K562 (cell line): Measurements from ENCODE around the gene SIDT2. TPM values are rescaled to one million over a fixed set of nuclear protein-coding genes. Genes with fewer than 3 reads are reported as not detected.

ENCODE experiments used
- CBFA2T2 ChIP-seq: fragments of 450-650 bp; conservative IDR thresholded peaks from 2 replicates; pipeline ENCODE4 v1.6.1; 2017; ENCODE audit warnings: mild to moderate bottlenecking
- CHCHD3 ChIP-seq: fragments of 250-450 bp; sonication (Bioruptor Pico); IDR thresholded peaks from 2 replicates; pipeline ENCODE4 v2.1.2; 2022; ENCODE audit warnings: mild to moderate bottlenecking
- KLF10 ChIP-seq: fragments of 250-450 bp; sonication (Bioruptor Pico); IDR thresholded peaks from 2 replicates; pipeline ENCODE4 v1.6.1; 2021; ENCODE audit warnings: matching md5 sums
- MAFF ChIP-seq: IDR thresholded peaks from 2 replicates; pipeline ENCODE4 v1.6.1; 2012; ENCODE audit warnings: low read length, improper control_type of control experiment
- MCM2 ChIP-seq: fragments of 450-650 bp; IDR thresholded peaks from 2 replicates; pipeline ENCODE4 v1.6.1; 2017; ENCODE audit warnings: low read depth, mild to moderate bottlenecking
- NR2C2 ChIP-seq, 2 experiments: fragments of 200-800 bp in 1 of 2; sonication (Bioruptor generic) in 1 of 2; sonication (generic) in 1 of 2; formaldehyde crosslinking in 1 of 2; IDR thresholded peaks; 2 replicates each; pipeline versions ENCODE4 v1.6.1 to v1.8.0; 2016 to 2022; ENCODE audit warnings: mild to moderate bottlenecking in 1 of 2, missing compliant biosample characterization in 1 of 2, missing genetic modification characterization in 1 of 2, missing genetic modification reagents in 1 of 2
- PCBP2 ChIP-seq: fragments of 200-400 bp; formaldehyde crosslinking; IDR thresholded peaks from 2 replicates; pipeline ENCODE4 v1.6.1; 2018; ENCODE audit warnings: low read length, low read depth, mild to moderate bottlenecking, moderate library complexity; ENCODE audit not compliant: poor library complexity, severe bottlenecking
- RBM22 ChIP-seq: fragments of 200-400 bp; formaldehyde crosslinking; IDR thresholded peaks from 2 replicates; pipeline ENCODE4 v1.6.1; 2018; ENCODE audit warnings: low read length, low read depth; ENCODE audit not compliant: poor library complexity, severe bottlenecking
- ZNF551 ChIP-seq: fragments of 250-450 bp; sonication (Bioruptor Pico); IDR thresholded peaks from 2 replicates; pipeline ENCODE4 v1.5.0; 2021; ENCODE audit warnings: mild to moderate bottlenecking, moderate library complexity
- polyA plus RNA-seq, 8 experiments: library from polyadenylated mRNA; depleted of rRNA in 4 of 8; stranded (reverse) in 5 of 8; unstranded in 3 of 8; fragments of >200 nt; fragmentation: Nextera tagmentation in 2 of 8; fragmentation: Illumina TruSeq in 1 of 8; extraction: Ambion mirVana in 2 of 8; extraction: Trizol in 1 of 8; gene quantifications; 2 replicates each; pipeline versions ENCODE4 v1.2.1 to v1.2.3, GENCODE V29; 2011 to 2014; ENCODE audit warnings: inconsistent platforms in 1 of 8, missing spikeins in 1 of 8
- total RNA-seq, 7 experiments: library from RNA; depleted of rRNA in 6 of 7; stranded (reverse); fragments of >200 nt in 6 of 7; fragmentation: Illumina TruSeq in 2 of 7; extraction: Trizol in 2 of 7; gene quantifications; 2 replicates each; pipeline versions ENCODE4 v1.2.1 to v1.2.3, GENCODE V29; 2011 to 2021; ENCODE audit warnings: low replicate concordance in 1 of 7
- TF ChIP-seq, protein P1 (sequence below): fragments of 450-650 bp; IDR thresholded peaks from 2 replicates; pipeline ENCODE4 v1.6.1; 2018; ENCODE audit not compliant: partially characterized antibody

Gene SIDT2
- total and polyA plus RNA-seq, 9 of the 15 experiments (the other 6 are each of a cell fraction or from before 2014, with no cell fraction given): 2.4 to 20.2 (median 6.5) TPM

DNA sequence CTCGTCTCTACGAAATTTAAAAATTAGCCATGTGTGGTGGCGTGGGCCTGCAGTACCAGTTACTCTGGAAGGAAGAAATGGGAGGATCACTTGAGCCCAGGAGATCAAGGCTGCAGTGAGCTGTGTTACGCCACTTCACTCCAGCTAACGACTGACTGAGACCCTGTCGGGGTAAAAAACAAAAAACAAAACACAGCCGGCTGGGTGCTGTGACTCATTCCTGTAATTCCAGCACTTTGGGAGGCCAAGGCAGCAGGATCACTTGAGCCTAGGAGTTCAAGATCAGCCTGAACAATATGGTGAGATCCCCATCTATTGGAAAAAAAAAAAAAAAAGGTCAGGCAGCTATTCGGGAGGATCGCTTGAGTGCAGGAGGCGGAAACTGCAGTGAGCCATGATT is 32.0 kb upstream of the SIDT2 start (continued):
- TF ChIP-seq, protein P1, sequence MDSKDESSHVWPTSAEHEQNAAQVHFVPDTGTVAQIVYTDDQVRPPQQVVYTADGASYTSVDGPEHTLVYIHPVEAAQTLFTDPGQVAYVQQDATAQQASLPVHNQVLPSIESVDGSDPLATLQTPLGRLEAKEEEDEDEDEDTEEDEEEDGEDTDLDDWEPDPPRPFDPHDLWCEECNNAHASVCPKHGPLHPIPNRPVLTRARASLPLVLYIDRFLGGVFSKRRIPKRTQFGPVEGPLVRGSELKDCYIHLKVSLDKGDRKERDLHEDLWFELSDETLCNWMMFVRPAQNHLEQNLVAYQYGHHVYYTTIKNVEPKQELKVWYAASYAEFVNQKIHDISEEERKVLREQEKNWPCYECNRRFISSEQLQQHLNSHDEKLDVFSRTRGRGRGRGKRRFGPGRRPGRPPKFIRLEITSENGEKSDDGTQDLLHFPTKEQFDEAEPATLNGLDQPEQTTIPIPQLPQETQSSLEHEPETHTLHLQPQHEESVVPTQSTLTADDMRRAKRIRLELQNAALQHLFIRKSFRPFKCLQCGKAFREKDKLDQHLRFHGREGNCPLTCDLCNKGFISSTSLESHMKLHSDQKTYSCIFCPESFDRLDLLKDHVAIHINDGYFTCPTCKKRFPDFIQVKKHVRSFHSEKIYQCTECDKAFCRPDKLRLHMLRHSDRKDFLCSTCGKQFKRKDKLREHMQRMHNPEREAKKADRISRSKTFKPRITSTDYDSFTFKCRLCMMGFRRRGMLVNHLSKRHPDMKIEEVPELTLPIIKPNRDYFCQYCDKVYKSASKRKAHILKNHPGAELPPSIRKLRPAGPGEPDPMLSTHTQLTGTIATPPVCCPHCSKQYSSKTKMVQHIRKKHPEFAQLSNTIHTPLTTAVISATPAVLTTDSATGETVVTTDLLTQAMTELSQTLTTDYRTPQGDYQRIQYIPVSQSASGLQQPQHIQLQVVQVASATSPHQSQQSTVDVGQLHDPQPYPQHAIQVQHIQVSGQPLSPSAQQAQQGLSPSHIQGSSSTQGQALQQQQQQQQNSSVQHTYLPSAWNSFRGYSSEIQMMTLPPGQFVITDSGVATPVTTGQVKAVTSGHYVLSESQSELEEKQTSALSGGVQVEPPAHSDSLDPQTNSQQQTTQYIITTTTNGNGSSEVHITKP: no peak
- TF ChIP-seq CBFA2T2 (no peak), MCM2 (no peak), PCBP2 (no peak), MAFF (no peak), RBM22 (no peak), CHCHD3 (CRISPR knock-in tag) (no peak), ZNF551 (no peak), KLF10 (CRISPR knock-in tag) (no peak), NR2C2 (CRISPR knock-in tag; IDR thresholded peaks at IDR 0.05) (no peak), NR2C2 (tag; IDR thresholded peaks at IDR 0.05) (no peak)
